Astrocyte of the cerebellum (primary cell): ENCODE measurements around the gene KIF3C.
"Not testable (repeated sequence)": the region's sequence is repeated elsewhere in the genome, so short reads cannot be mapped to it uniquely, and the experiment has no call there.

Experiments used
- DNase-seq: peaks from one replicate; pipeline ENCODE4 v3.0.0-alpha.2; 2011; ENCODE audit warnings: low read depth
- H3K4me3 ChIP-seq: 2 replicates; pipeline ENCODE4 v1.5.1; 2011; ENCODE audit warnings: mild to moderate bottlenecking, low read depth, low read length, moderate library complexity
- CTCF ChIP-seq: IDR thresholded peaks from 2 replicates; pipeline ENCODE4 v1.5.1; 2012; ENCODE audit warnings: low read length, low read depth, moderate library complexity, mild to moderate bottlenecking; ENCODE audit errors: missing control alignments
- in situ Hi-C: cut with HindIII; loops from 2 replicates; pipeline ENCODE4 v1.10.0; 2017; ENCODE audit warnings: low sequenced_read_pairs

KIF3C gene

GRCh38 chr2:25982273-25982967 is at the start of gene KIF3C:
KIF3C (minus strand) TSS chr2:25982497; CDS start chr2:25981917, 580 bp downstream.
- in situ Hi-C loops: no loop called here
- no peak for DNase-seq
- no peak for TF ChIP-seq CTCF
- H3K4me3 ChIP-seq: peak within 1 kb of the TSS; percentile 74

- in situ Hi-C loops, H3K4me3 ChIP-seq, DNase-seq: not testable (repeated sequence)
Measured at GRCh38 chr2:26028083-26028482, 45.8 kb upstream of the KIF3C start.

GRCh38 chr2:26025509-26025908 is 43.2 kb upstream of the KIF3C start:
- H3K4me3 ChIP-seq: no peak overlapping the region
- in situ Hi-C loops: no loop called here
- TF ChIP-seq CTCF: no peak
- DNase-seq: no peak

- in situ Hi-C loops: no loop called here
- no peak overlapping the region for H3K4me3 ChIP-seq
- no peak for TF ChIP-seq CTCF
- no peak for DNase-seq
Measured at GRCh38 chr2:26024260-26024659, 42.0 kb upstream of the KIF3C start.

GRCh38 chr2:26020231-26020640 is 37.9 kb upstream of the KIF3C start:
- no peak for DNase-seq
- in situ Hi-C loops: no loop called here
- no peak for TF ChIP-seq CTCF
- H3K4me3 ChIP-seq: no peak overlapping the region

- in situ Hi-C loops: no loop called here
- H3K4me3 ChIP-seq: no peak overlapping the region
- DNase-seq: peak; percentile 43
- TF ChIP-seq CTCF: no peak
Measured at GRCh38 chr2:26018184-26019055, 36.1 kb upstream of the KIF3C start.
